ENCODE results near the gene RAB3IL1. TPM values are rescaled to one million over a fixed set of nuclear protein-coding genes. Genes with fewer than 3 reads are reported as not detected.
A peak's percentile ranks its signal among the peaks of the same experiment; 100 is the strongest.

RAB3IL1 gene
- total and polyA plus RNA-seq, 9 of the 15 experiments (the other 6 are each of a cell fraction or from before 2014, with no cell fraction given), result 0.15 to 42.6 (median 15.5) TPM

- TF ChIP-seq, protein P1, sequence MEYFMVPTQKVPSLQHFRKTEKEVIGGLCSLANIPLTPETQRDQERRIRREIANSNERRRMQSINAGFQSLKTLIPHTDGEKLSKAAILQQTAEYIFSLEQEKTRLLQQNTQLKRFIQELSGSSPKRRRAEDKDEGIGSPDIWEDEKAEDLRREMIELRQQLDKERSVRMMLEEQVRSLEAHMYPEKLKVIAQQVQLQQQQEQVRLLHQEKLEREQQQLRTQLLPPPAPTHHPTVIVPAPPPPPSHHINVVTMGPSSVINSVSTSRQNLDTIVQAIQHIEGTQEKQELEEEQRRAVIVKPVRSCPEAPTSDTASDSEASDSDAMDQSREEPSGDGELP (CRISPR knock-in tag; IDR thresholded peaks at IDR 0.05; ENCODE audit: borderline replicate concordance), result peak; percentile 31; the same call in 1 of the 2 replicates
- no peak for TF ChIP-seq MBD2 (IDR thresholded peaks at IDR 0.05; ENCODE audit: borderline replicate concordance, low read depth)
- no peak for TF ChIP-seq KDM1A (IDR thresholded peaks at IDR 0.05)
- no peak for TF ChIP-seq MLLT1 (IDR thresholded peaks at IDR 0.05)
- TF ChIP-seq RB1 (IDR thresholded peaks at IDR 0.05; ENCODE audit: low read depth), result no peak
- TF ChIP-seq HNRNPLL (IDR thresholded peaks at IDR 0.05; ENCODE audit: low read depth, low read length, poor library complexity, severe bottlenecking), result no peak
- TF ChIP-seq ERF (CRISPR knock-in tag; IDR thresholded peaks at IDR 0.05), result no peak
- TF ChIP-seq DPF2 (IDR thresholded peaks at IDR 0.05), result peak; percentile 23; the same call in 1 of the 2 replicates
- TF ChIP-seq CTBP1 (IDR thresholded peaks at IDR 0.05; ENCODE audit: borderline replicate concordance), result peak; percentile 90
- TF ChIP-seq ZNF239 (CRISPR knock-in tag; IDR thresholded peaks at IDR 0.05), result no peak
- TF ChIP-seq RAD21 (CRISPR knock-in tag; conservative IDR thresholded peaks at IDR 0.05 in 1 of 2, IDR thresholded peaks at IDR 0.05 in 1 of 2), result peak in 1 of 2 experiments; percentile 45; a peak in 2 of 4 replicates
- no peak for TF ChIP-seq NCOA6 (IDR thresholded peaks at IDR 0.05)
- TF ChIP-seq BACH1 (tag; IDR thresholded peaks at IDR 0.05), result no peak
- no peak for TF ChIP-seq ZNF507 (tag; conservative IDR thresholded peaks at IDR 0.05)
- 0 out of 2 replicates have a peak, but pooled peaks have one; percentile 14 for TF ChIP-seq RBFOX2 (IDR thresholded peaks at IDR 0.05; ENCODE audit: low read depth, low read length)
- TF ChIP-seq ZBTB33 (CRISPR knock-in tag; IDR thresholded peaks at IDR 0.05), result peak; percentile 59; the same call in 1 of the 2 replicates
- no peak for TF ChIP-seq MTA2 (IDR thresholded peaks at IDR 0.05; ENCODE audit: low read depth)
- TF ChIP-seq MEIS2 (IDR thresholded peaks at IDR 0.05; ENCODE audit: partially characterized antibody), result no peak
Observed at GRCh38 chr11:61885166-61885778, 32.1 kb downstream of the RAB3IL1 start (continued).

All from K562 (cell line).